DMS53 treated with DMSO at 0.1 percent for 48 hours (cell line): ENCODE results near the gene LIN9.
"Not testable (repeated sequence)": the region's sequence is repeated elsewhere in the genome, so short reads cannot be mapped to it uniquely, and the experiment has no call there.

ENCODE experiments used
- DNase-seq: peaks from one replicate; lab custom pipeline; 2025; ENCODE audit not compliant: unreplicated experiment; lab: John Stamatoyannopoulos, UW

LIN9 gene

GRCh38 chr1:226276077-226276682, 32.8 kb downstream of the LIN9 start:
- DNase-seq = no peak

- DNase-seq = no peak
Measured at GRCh38 chr1:226274138-226274537, 34.8 kb downstream of the LIN9 start.

DNA sequence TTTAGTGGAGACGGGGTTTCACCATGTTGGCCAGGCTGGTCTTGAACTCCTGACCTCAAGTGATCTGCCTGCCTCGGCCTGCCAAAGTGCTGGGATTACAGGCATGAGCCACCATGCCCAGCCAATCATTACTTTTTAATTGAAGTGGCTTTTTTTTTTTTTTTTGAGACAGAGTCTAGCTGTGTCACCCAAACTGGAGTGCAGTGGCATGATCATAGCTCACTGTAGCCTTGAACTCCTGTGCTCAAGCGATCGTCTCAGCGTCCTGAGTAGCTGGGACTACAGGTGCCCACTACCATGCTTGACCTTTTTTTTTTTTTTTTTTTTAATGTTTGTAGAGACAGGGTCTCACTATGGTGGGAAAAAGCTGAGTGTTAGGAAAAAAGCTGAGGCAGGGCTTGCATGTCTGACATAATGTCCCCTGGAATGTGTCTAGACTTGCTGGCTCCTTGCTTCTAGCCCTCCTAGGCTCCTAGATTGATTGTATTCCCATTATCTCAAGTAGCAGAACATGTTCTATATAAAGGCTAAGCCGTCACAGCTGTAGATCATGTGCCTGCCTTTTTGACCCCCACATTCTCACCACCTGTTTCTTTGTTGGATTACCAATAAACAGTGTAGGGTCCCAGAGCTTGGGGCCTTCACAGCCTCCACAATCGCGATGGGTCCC, 36.6 kb downstream of the LIN9 start:
- DNase-seq = not testable (repeated sequence)

DNA sequence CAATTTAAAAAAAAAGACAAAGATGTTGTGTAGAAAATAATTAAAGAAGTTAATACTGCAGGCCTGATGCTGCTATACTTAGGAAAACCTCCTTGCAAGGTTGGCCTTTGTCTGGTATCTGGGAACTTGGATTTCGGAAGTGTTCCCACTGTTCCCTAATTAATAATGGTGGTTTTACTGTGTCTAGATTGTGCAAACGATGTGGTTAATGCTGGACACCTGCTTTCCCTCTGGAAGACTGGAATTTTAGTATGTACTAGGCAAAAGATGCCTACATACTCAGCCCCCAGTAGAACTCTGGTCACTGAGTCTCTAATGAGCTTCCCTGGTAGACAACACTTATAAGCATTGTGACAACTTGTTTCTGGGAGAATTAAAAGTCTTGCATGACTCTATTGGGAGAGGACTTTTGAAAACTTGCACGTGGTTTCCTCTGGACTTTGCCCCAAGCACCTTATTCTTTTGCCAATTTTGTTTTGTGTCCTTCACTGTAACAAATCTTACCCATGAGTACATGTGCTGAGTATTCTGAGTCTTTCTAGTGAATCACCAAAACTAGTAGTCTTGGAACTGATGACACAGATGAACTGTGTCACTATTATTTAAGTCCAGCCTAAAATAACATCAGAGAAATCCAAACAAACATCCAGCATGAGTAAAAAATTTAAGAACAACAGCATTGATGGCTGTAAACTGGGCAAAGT, 40.4 kb downstream of the LIN9 start:
- DNase-seq = no peak

DNA sequence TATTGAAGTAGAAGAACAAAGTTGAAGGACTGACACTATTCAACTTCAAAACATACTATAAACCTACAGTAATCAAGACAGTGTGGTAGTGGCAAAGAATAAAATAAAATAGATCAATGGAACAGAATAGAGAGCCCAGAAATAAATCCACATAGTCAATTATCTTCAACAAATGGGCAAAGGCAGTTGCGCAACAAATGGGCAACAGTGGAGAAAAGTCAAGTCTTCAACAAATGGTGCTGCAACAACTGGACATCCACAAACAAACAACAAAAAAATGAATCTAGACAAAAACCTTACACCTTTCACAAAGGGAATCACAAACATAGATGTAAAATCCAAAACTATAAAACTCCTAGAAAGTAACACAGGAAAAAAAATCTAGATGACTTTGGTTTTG, 47.1 kb downstream of the LIN9 start:
- DNase-seq = no peak

DNA sequence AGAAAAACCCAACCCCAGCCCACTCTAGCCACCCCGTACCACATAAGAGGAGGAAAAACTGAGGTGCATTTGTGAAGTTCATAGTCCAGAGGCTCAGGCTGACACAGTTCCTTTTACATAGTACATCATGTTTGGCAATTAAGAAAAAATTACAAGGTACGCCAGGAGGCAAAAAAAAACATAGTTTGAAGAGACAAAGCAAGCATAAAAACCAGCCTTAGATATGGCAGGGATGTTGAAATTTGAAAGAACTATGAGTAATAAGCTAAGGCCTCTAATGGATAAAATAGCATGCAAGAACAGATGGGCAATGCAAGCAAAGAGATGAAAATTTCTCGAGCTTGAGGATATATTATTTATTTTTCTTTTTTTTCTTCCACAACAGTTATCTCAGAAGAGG, 53.6 kb downstream of the LIN9 start:
- no peak for DNase-seq

DNA sequence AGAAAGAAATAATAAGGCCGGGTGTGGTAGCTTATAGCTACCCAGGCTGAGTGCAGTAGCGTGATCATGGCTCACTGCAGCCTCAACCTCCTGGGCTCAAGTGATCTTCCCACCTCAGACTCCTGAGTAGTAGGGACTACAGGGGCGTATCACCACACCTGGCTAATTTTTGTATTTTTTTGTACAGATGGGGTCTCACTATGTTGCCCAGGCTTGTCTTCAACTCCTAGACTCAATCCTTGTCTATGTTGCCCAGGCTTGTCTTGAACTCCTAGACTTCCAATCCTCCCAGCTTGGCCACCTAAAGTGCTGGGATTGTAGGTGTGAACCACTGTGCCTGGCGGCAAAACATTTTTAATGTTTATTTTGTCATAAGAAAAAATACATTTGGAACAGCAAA, 55.0 kb downstream of the LIN9 start:
- no peak for DNase-seq

GRCh38 chr1:226252841-226253240, 56.1 kb downstream of the LIN9 start:
- not testable (repeated sequence) for DNase-seq

DNA sequence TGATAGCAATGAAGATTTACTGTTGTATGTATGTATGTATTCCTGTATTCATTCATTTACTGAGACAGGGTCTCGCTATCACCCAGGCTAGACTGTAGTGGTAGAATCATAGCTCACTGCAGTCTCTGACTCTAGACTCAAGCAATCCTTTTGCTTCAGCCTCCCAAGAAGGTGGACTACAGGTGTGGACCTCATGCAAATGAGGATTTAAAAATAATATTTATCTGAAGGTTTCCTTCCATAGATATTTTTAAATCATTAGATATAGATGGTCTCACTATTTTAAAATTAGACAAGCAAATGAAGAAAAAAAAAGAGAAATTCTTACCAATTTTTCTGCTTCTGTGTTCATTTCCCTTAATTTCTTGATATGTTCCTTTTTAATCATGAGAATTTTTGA, 58.5 kb downstream of the LIN9 start:
- DNase-seq = no peak

DNA sequence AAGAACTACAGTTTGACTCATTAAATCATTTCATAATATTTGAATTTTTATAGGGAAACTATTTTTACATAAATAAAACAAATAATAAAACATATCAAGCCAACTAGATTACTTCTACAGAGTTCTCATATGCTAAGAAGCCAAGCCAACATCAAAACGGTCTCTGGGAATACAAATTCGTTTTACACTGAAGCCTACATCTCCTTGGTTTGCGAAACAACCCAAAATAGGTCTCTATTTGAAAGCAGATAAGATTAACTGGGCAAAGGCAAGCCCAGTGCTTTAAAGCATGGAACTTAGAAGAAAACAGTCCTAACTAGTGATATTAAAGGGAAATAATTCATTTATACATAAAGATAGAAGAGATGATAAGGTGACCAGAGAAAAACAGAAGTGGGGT, 60.2 kb downstream of the LIN9 start:
- no peak for DNase-seq

- DNase-seq = no peak
Measured at GRCh38 chr1:226248091-226248490, 60.9 kb downstream of the LIN9 start.

- DNase-seq = no peak
Measured at GRCh38 chr1:226239421-226239820, 69.5 kb downstream of the LIN9 start.

GRCh38 chr1:226236826-226237225, 72.1 kb downstream of the LIN9 start:
- no peak for DNase-seq

DNA sequence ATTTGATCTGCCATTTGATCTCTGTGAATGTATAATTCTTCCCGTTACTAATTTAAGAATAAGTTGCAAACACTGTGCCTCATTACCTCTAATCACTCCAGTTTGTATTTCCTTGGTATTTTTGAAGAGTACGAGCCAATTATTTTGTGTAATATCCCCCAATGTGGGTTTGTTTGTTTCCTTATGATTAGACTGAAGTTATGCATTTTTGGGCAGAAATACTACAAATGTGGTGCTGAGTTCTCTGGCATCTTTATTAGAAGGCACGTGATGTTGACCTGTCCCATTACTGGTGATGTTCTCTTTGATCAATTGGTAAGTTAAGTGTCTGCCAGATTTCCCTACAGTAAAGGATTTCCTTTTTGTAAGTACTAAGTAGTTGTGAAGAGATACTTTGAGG, 75.2 kb downstream of the LIN9 start:
- DNase-seq = no peak

GRCh38 chr1:226233293-226233692, 75.7 kb downstream of the LIN9 start:
- DNase-seq = no peak

DNA sequence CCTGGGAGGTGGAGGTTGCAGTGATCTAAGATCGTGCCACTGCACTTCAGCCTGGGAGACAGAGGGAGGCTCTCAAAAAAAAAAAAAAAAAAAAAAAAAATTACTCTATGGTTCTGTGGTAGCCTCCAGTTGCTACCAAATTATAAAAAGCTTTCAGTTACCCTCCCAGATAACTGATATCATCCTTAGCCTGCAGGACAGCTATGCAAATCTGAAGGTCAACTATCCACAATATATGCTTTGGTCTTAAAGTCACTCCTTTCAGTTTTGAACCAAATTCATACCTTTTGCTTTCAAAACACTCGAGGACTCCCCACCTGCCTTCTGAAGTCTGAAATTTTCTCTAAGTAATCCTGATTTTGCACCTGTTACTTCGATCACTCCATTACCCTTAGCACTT, 82.4 kb downstream of the LIN9 start:
- DNase-seq = no peak

DNA sequence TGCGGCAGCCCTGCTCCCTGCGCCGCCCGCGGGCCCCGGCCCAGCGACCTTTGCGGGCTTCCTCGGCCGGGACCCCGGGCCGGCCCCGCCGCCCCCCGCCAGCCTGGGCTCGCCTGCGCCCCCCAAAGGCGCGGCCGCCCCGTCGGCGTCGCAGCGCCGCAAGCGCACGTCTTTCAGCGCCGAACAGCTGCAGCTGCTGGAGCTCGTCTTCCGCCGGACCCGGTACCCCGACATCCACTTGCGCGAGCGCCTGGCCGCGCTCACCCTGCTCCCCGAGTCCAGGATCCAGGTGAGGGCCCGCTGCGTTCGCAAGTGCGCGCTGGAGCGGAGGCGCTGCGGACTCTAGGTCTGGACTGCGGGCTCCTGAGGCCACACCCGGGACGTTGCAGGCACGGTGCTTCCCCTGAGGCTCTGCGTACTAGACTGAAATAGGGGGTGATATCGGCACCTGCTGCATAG, 85.1 kb downstream of the LIN9 start:
- no peak for DNase-seq

GRCh38 chr1:226223157-226223785, 85.7 kb downstream of the LIN9 start, which contains the start of gene MIXL1:
TSS of gene MIXL1 (plus strand) at chr1:226223664. CDS start at chr1:226223682, 18 bp downstream.
- DNase-seq = no peak

GRCh38 chr1:226222686-226223085, 86.3 kb downstream of the LIN9 start:
- no peak for DNase-seq

DNA sequence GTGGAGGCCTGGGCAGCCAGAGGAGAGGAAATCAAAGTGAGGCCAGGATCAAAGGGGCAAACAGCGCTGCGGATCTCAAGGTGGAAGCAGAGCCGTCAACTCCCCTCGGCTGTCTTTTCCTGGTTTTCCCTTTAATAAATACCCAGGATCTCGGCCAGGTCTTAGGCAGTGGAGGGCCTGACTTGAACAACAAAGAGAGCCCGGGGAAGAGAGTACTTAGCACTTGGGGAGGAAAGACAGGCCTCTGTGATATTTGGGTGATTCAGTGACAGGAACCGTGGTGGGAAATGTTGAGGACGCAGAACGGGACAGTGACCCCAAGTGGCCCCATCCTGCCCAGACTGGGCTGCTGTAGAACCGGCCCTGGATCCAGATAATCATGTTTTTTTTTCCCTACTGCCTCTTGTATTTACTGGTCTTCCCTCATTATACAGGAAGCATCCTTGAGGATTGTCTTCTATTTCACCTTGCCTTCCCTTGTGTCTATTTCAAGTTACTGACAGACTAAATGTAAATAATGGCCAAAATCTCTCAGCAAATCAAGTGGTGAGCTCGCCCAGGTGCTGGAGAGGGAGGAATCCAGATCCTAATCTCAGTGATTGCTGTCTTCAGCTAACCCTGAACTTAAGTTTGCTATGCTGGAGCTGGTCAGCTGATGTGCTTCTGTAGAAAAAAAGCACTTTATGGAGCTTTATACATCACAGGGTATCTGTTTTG, 88.3 kb downstream of the LIN9 start:
- no peak for DNase-seq

- no peak for DNase-seq
Measured at GRCh38 chr1:226217273-226217672, 91.7 kb downstream of the LIN9 start.
